ENCODE measurements around the gene HSD17B12.

DNA sequence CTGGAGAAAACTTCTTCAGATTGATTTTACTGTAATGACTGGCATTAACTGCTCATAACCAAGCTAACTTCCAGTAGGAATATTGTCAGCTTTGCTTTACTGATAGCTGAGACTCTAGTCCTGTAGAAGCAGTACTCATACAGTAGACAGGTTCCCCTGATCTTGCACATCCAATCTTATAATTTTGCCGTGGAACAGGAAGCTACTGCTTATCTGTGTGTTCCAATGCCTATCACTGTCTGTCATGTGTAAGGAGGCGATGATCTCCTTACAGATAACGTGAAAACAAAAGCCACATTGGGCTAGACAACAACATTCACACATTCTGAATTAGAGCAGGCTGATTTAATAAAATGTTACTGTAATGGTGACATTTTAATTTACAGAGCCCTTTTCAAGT, 13.2 kb downstream of the HSD17B12 start:
- TF ChIP-seq, protein P1, sequence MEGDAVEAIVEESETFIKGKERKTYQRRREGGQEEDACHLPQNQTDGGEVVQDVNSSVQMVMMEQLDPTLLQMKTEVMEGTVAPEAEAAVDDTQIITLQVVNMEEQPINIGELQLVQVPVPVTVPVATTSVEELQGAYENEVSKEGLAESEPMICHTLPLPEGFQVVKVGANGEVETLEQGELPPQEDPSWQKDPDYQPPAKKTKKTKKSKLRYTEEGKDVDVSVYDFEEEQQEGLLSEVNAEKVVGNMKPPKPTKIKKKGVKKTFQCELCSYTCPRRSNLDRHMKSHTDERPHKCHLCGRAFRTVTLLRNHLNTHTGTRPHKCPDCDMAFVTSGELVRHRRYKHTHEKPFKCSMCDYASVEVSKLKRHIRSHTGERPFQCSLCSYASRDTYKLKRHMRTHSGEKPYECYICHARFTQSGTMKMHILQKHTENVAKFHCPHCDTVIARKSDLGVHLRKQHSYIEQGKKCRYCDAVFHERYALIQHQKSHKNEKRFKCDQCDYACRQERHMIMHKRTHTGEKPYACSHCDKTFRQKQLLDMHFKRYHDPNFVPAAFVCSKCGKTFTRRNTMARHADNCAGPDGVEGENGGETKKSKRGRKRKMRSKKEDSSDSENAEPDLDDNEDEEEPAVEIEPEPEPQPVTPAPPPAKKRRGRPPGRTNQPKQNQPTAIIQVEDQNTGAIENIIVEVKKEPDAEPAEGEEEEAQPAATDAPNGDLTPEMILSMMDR (IDR thresholded peaks at IDR 0.05; ENCODE audit: low read length), result no peak
- TF ChIP-seq EZH2phosphoT487 (IDR thresholded peaks at IDR 0.05; ENCODE audit: low read length), result no peak
- TF ChIP-seq EZH2 (optimal IDR thresholded peaks at IDR 0.05; ENCODE audit: low read depth, low read length), result no peak

Measured in MM.1S (cell line).